Activated CD4-positive, alpha-beta T cell treated with anti-CD3 and anti-CD28 coated beads, Interleukin-2, amount 10 ng/mL, durations not matched to agents 7 days and 5 days (primary cell): ENCODE measurements around the gene NMRK1. TPM values are rescaled to one million over a fixed set of nuclear protein-coding genes. Genes with fewer than 3 reads are reported as not detected.

ENCODE experiments used
- total RNA-seq, 2 experiments: library from RNA; stranded (reverse); gene quantifications; one replicate each; pipeline ENCODE4 v1.2.3, GENCODE V29; 2021

NMRK1 gene
- total RNA-seq, 2 experiments from 2014 or later, result 43.5 to 53.2 TPM

Other genes starting within 250 kb of the NMRK1 start
- not detected for gene TRPM6, start 200.2 kb downstream of the NMRK1 start, total RNA-seq
- 10 to 100 TPM; 20.1 to 22.2 TPM for gene C9orf40, start 135.2 kb downstream of the NMRK1 start, total RNA-seq
- 10 to 100 TPM; 28.7 to 32.3 TPM for gene CARNMT1, start 59.9 kb downstream of the NMRK1 start, total RNA-seq
- 100 to 1,000 TPM; 117 to 139 TPM for gene OSTF1, start 359 bp upstream of the NMRK1 start, total RNA-seq